DOHH2 (cell line): ENCODE measurements around the gene UBASH3A.
A peak's percentile ranks its signal among the peaks of the same experiment; 100 is the strongest.

Experiments
- H3F3A ChIP-seq: fragments of 200-600 bp; sonication (generic), shearing (Covaris generic); 2 replicates; pipeline ENCODE4 v1.6.0; 2016; ENCODE audit warnings: antibody characterized with exemption, mild to moderate bottlenecking; ENCODE audit not compliant: control insufficient read depth, insufficient read depth
- H3K27ac ChIP-seq: fragments of 200-600 bp; sonication (generic); 2 replicates; pipeline ENCODE4 v1.5.1; 2014; ENCODE audit warnings: low read depth, mild to moderate bottlenecking, low read length, moderate library complexity
- H3K27me3 ChIP-seq: fragments of 200-600 bp; sonication (generic); 2 replicates; pipeline ENCODE4 v1.6.1; 2014; ENCODE audit warnings: mild to moderate bottlenecking, low read length, mixed read lengths; ENCODE audit not compliant: control insufficient read depth
- H3K36me3 ChIP-seq: fragments of 200-600 bp; sonication (generic); 2 replicates; pipeline ENCODE4 v1.6.1; 2014; ENCODE audit warnings: mild to moderate bottlenecking, low read length, moderate library complexity, mixed read lengths; ENCODE audit not compliant: control insufficient read depth
- H3K4me1 ChIP-seq: fragments of 200-600 bp; sonication (generic); 2 replicates; pipeline ENCODE4 v1.6.1; 2014; ENCODE audit warnings: mild to moderate bottlenecking, low read length, mixed read lengths; ENCODE audit not compliant: control insufficient read depth
- H3K4me2 ChIP-seq: fragments of 200-600 bp; sonication (generic); 2 replicates; pipeline ENCODE4 v1.6.0; 2014; ENCODE audit warnings: mild to moderate bottlenecking, low read length, moderate library complexity
- H3K4me3 ChIP-seq: fragments of 200-600 bp; sonication (generic); 2 replicates; pipeline ENCODE4 v1.5.1; 2014; ENCODE audit warnings: mild to moderate bottlenecking, low read length, mixed read lengths
- H3K79me2 ChIP-seq: fragments of 200-600 bp; sonication (generic); 2 replicates; pipeline ENCODE4 v1.6.1; 2014; ENCODE audit warnings: mild to moderate bottlenecking, low read length, mixed read lengths; ENCODE audit not compliant: control insufficient read depth
- H3K9me2 ChIP-seq: fragments of 200-600 bp; sonication (generic); replicated peaks from 2 replicates; pipeline ENCODE4 v1.6.1; 2014; ENCODE audit warnings: mild to moderate bottlenecking, low read length, mixed read lengths; ENCODE audit not compliant: control insufficient read depth
- H3K9me3 ChIP-seq: fragments of 200-600 bp; sonication (generic); 2 replicates; pipeline ENCODE4 v1.6.1; 2014; ENCODE audit warnings: antibody characterized with exemption, low read length, mixed read lengths; ENCODE audit not compliant: control insufficient read depth, insufficient read depth
- H4K20me1 ChIP-seq: fragments of 200-600 bp; sonication (generic); 2 replicates; pipeline ENCODE4 v1.6.0; 2014; ENCODE audit warnings: low read depth, mild to moderate bottlenecking, antibody characterized with exemption, low read length, moderate library complexity; ENCODE audit not compliant: control insufficient read depth, insufficient read depth
- EZH2phosphoT487 ChIP-seq: fragments of 200-600 bp; sonication (generic); IDR thresholded peaks from 2 replicates; pipeline ENCODE4 v1.6.1; 2017; ENCODE audit warnings: borderline replicate concordance, mild to moderate bottlenecking, antibody characterized with exemption, low read length, moderate library complexity, mixed read lengths
- TF ChIP-seq, protein P1 (sequence below): fragments of 200-600 bp; sonication (generic); IDR thresholded peaks from one replicate; pipeline ENCODE4 v1.5.1; 2014; ENCODE audit warnings: antibody characterized with exemption, mild to moderate bottlenecking, low read depth, low read length; ENCODE audit not compliant: poor library complexity, severe bottlenecking

UBASH3A gene

DNA sequence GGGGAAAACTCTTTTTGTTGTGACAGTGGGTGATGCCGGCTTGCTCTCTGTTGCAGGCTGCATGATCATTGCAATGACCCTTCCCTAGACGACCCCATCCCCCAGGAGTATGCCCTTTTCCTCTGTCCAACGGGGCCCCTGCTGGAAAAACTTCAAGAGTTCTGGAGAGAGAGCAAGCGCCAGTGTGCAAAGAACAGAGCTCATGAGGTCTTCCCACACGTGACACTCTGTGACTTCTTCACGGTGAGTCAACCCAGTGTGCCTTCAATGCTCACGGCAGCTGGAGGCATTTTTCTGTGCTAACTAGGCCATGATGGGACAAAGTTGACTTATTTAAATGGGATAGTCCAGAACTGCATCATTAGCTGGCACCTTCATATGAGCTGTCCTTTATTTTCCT lies 5.7 kb downstream of the UBASH3A start:
- Histone ChIP-seq H3K4me1 (no peaks in the 10 kb centered on the region), H3K4me2 (no peak overlapping the region), H4K20me1 (no peaks in the 10 kb centered on the region), H3K79me2 (no peaks in the 10 kb centered on the region), H3K9me3 (no peaks in the 10 kb centered on the region), H3K27ac (no peak overlapping the region), H3K9me2 (no peaks in the 10 kb centered on the region), H3K4me3 (no peak overlapping the region), H3K36me3 (no peaks in the 10 kb centered on the region), H3F3A (no peaks in the 10 kb centered on the region), H3K27me3 (peaks cover 31% of the 10 kb centered on the region)
- TF ChIP-seq, protein P1, sequence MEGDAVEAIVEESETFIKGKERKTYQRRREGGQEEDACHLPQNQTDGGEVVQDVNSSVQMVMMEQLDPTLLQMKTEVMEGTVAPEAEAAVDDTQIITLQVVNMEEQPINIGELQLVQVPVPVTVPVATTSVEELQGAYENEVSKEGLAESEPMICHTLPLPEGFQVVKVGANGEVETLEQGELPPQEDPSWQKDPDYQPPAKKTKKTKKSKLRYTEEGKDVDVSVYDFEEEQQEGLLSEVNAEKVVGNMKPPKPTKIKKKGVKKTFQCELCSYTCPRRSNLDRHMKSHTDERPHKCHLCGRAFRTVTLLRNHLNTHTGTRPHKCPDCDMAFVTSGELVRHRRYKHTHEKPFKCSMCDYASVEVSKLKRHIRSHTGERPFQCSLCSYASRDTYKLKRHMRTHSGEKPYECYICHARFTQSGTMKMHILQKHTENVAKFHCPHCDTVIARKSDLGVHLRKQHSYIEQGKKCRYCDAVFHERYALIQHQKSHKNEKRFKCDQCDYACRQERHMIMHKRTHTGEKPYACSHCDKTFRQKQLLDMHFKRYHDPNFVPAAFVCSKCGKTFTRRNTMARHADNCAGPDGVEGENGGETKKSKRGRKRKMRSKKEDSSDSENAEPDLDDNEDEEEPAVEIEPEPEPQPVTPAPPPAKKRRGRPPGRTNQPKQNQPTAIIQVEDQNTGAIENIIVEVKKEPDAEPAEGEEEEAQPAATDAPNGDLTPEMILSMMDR: no peak
- TF ChIP-seq EZH2phosphoT487: no peak

DNA sequence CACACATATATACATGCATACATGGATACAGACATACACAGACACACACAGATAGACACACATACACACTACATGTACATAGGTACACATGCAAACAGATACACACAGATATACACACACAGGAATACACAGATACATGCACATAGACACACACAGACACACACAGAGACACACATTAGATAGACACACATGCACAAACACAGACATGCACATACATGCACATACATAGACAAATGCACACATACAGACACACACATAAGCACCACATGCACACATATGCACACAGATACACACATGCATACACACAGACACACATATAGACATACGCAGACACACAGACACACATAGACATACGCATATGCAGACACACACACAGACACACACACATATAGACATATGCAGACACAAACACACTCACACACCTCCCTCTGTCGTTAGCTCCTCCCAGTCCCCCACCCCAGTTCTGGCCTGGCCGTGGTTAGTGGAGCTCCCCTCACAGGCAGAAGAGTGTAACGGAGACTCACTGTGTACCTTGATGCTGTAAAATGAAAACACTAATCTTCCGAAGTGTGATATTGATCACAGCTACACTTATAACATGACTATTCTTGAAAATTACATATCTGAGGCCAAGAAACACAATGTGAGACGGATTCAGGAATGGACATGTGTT lies 7.6 kb downstream of the UBASH3A start:
- H3K79me2 ChIP-seq: no peaks in the 10 kb centered on the region
- no peaks in the 10 kb centered on the region for H3K36me3 ChIP-seq
- H4K20me1 ChIP-seq: no peaks in the 10 kb centered on the region
- H3K4me1 ChIP-seq: no peaks in the 10 kb centered on the region
- no peaks in the 10 kb centered on the region for H3F3A ChIP-seq
- H3K9me2 ChIP-seq: no peaks in the 10 kb centered on the region
- H3K27ac ChIP-seq: no peak overlapping the region
- H3K9me3 ChIP-seq: no peaks in the 10 kb centered on the region
- H3K4me3 ChIP-seq: no peak overlapping the region
- no peak for TF ChIP-seq EZH2phosphoT487
- TF ChIP-seq, protein P1: peak; percentile 52
- no peak overlapping the region for H3K4me2 ChIP-seq
- H3K27me3 ChIP-seq: peaks cover 49% of the 10 kb centered on the region

DNA sequence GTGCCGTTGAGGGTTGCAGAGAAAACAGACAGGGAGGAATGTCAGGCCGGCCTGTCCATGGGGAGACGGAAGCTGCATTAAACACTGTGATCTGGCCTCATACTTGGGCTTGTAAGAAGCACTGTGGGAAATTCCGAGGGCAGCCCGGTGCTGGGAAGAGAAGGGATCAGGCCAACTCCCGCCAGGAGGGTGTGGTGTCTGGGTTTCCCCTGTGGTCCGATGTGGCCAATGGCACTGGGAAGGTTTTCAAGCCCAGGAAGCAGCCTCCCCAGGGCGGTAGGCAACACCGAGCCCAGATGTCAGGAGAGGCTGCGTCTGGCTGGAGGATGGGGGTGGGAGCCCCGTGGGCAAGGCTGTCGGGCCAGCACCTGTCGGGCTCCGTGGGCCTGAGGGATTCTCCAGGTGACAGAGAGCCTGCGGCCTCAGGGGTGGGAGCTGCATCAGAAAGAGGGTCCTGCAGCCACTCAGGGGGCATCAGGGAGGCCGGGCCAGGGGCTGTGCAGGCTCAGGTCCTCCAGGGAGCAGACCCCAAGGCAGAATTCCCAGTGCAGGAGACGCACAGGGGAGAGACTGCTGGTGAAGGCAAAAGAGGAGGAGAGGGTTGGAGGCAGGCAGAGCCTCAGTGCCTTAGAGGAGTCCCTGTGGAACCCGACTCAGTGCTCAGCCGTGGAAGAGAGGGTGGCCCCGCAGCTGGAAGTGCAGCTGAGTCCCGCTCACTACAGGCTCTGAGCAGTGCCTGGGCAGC lies 8.4 kb downstream of the UBASH3A start:
- no peak overlapping the region for H3K4me3 ChIP-seq
- H3K27me3 ChIP-seq: peaks cover 49% of the 10 kb centered on the region
- H3K4me1 ChIP-seq: no peaks in the 10 kb centered on the region
- TF ChIP-seq EZH2phosphoT487: no peak
- TF ChIP-seq, protein P1: no peak
- no peaks in the 10 kb centered on the region for H3K9me3 ChIP-seq
- no peaks in the 10 kb centered on the region for H3F3A ChIP-seq
- no peaks in the 10 kb centered on the region for H3K36me3 ChIP-seq
- no peak overlapping the region for H3K27ac ChIP-seq
- no peak overlapping the region for H3K4me2 ChIP-seq
- no peaks in the 10 kb centered on the region for H3K79me2 ChIP-seq
- H4K20me1 ChIP-seq: no peaks in the 10 kb centered on the region
- no peaks in the 10 kb centered on the region for H3K9me2 ChIP-seq
